Thymus (tissue), 11 donors: Measurements from ENCODE around the gene AMD1. TPM values are rescaled to one million over a fixed set of nuclear protein-coding genes. Genes with fewer than 3 reads are reported as not detected.
"Not testable (repeated sequence)": the region's sequence is repeated elsewhere in the genome, so short reads cannot be mapped to it uniquely, and the experiment has no call there.

Source experiments
- DNase-seq, 9 donors: peaks; one replicate each; pipeline ENCODE4 v3.0.0-alpha.2; 2013; ENCODE audit warnings: low spot score in 9 of 9, low read depth in 6 of 9, missing footprints in 1 of 9
- H3K27ac ChIP-seq, 2 donors: one replicate each; pipeline ENCODE4 v1.5.1; 2013; ENCODE audit warnings: control low read depth in 1 of 2, low read depth in 1 of 2, low read length in 1 of 2, mild to moderate bottlenecking in 1 of 2, moderate library complexity in 1 of 2
- H3K27me3 ChIP-seq, 2 donors: one replicate each; pipeline ENCODE4 v1.5.1; 2013; ENCODE audit warnings: low read length in 1 of 2; ENCODE audit not compliant: control insufficient read depth in 2 of 2, insufficient read depth in 1 of 2
- H3K36me3 ChIP-seq, 2 donors: one replicate each; pipeline ENCODE4 v1.5.1; 2013; ENCODE audit warnings: low read length in 1 of 2, mild to moderate bottlenecking in 1 of 2, moderate library complexity in 1 of 2; ENCODE audit not compliant: control insufficient read depth in 2 of 2, insufficient read depth in 2 of 2
- H3K4me1 ChIP-seq, 2 donors: one replicate each; pipeline ENCODE4 v1.5.1; 2013; ENCODE audit warnings: low read length in 2 of 2; ENCODE audit not compliant: control insufficient read depth in 2 of 2, insufficient read depth in 2 of 2
- H3K4me3 ChIP-seq, 2 donors: one replicate each; pipeline ENCODE4 v1.5.1; 2013; ENCODE audit warnings: low read length in 2 of 2, control low read depth in 1 of 2, mild to moderate bottlenecking in 1 of 2
- H3K9me3 ChIP-seq, 2 donors: one replicate each; pipeline ENCODE4 v1.5.1; 2013; ENCODE audit warnings: low read length in 1 of 2, mild to moderate bottlenecking in 1 of 2; ENCODE audit not compliant: control insufficient read depth in 2 of 2, insufficient read depth in 1 of 2
- WGBS: extraction: QIAGEN DNeasy Blood & Tissue Kit; methylation state at CpG from one replicate; pipeline ENCODE4 v1.1.7; 2013; 5-methylcytosine and 5-hydroxymethylcytosine counted together
- polyA plus RNA-seq: library from polyadenylated mRNA; stranded (reverse); fragments of 200-250 nt; gene quantifications from one replicate; pipeline ENCODE4 v1.2.3, GENCODE V29; 2013
- total RNA-seq: library from RNA; stranded (reverse); fragments of 120-200 nt; gene quantifications from one replicate; pipeline ENCODE4 v1.2.4, GENCODE V29; 2013
- donor health status: healthy.

Gene AMD1
- total and polyA plus RNA-seq, 2 donors = 51.9 to 61.4 TPM

DNA sequence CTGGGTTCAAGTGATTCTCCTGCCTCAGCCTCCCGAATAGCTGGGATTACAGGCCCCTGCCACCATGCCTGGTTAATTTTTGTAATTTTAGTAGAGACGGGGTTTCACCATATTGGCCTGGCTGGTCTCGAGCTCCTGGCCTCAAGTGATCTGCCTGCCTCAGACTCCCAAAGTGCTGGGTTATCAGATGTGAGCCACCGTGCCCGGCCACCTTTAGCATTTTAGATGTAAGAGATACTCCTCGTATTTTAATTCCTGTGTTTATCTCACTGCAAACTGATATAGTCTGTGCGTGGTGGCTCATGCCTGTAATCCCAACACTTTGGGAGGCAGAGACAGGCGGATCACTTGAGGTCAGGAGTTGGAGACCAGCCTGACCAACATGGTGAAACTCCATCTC is 27.0 kb downstream of the AMD1 start:
- not testable (repeated sequence) for DNase-seq, H3K4me3 ChIP-seq, H3K27ac ChIP-seq, H3K4me1 ChIP-seq, H3K27me3 ChIP-seq
- Histone ChIP-seq H3K9me3 (peaks cover 2 to 11% of the 10 kb centered on the region in 2 donors), H3K36me3 (peaks cover 10 to 14% of the 10 kb centered on the region in 2 donors)
- WGBS = 99% methylated on average over 8 of the region's 8 CpGs

DNA sequence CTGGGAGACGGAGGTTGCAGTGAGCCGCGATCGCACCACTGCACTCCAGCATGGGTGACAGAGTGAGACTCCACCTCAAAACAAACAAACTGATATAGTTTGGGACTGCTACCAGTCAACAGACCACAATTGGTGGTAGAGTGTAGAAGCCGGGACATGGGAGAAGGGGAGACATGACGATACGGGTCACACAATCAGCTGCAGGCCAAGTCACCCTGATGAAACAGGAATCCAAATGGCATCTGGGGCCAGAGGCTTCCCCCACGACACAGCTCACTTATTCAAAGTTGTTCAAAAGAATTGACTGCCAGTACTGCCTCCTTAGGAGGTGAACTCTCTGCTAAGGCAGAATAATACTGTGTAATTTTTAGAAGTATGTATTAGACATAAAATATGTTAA is 27.5 kb downstream of the AMD1 start:
- WGBS = 98% methylated on average over 8 of the region's 8 CpGs
- H3K4me1 ChIP-seq = no peaks in the 10 kb centered on the region
- no peak overlapping the region for H3K27ac ChIP-seq
- H3K9me3 ChIP-seq = peaks cover 2 to 11% of the 10 kb centered on the region in 2 donors
- peaks cover 6 to 9% of the 10 kb centered on the region in 2 donors for H3K36me3 ChIP-seq
- DNase-seq = no peak
- H3K27me3 ChIP-seq = no peaks in the 10 kb centered on the region
- no peak overlapping the region for H3K4me3 ChIP-seq

DNA sequence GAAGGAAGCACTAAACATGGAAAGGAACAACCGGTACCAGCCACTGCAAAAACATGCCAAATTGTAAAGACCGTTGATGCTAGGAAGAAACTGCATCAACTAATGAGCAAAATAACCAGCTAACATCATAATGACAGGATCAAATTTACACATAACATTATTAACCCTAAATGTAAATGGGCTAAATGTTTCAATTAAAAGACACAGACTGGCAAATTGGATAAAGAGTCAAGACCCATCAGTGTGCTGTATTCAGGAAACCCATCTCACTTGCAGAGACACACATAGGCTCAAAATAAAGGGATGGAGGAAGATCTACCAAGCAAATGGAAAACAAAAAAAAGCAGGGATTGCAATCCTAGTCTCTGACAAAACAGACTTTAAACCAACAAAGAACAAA is 31.7 kb downstream of the AMD1 start:
- WGBS = 100% methylated on average over 1 of the region's 2 CpGs
- not testable (repeated sequence) for H3K27ac ChIP-seq, H3K4me3 ChIP-seq, DNase-seq, H3K27me3 ChIP-seq, H3K4me1 ChIP-seq, H3K36me3 ChIP-seq
- peaks cover 2 to 16% of the 10 kb centered on the region in 2 donors for H3K9me3 ChIP-seq

DNA sequence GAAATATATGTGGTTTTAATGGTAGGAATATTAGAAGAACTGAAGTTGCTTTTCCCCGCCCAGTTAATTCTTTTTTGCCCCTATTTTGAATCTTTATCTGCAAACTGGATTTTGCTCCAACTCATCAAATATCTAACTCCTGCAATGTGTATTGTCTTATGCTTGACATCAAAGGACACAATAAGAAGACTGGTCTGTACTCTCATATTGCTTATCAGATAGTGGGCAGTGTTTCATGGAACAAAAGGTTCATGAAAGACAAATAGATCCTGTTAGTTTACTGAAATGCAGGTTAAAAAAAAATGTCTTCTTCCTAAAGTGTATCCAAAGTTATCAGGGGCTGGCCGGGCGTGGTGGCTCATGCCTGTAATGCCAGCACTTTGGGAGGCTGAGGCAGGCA is 56.2 kb downstream of the AMD1 start:
- no peak overlapping the region for H3K27ac ChIP-seq
- WGBS = 98% methylated on average over 3 of the region's 3 CpGs
- H3K27me3 ChIP-seq = no peaks in the 10 kb centered on the region
- no peaks in the 10 kb centered on the region for H3K9me3 ChIP-seq
- DNase-seq = no peak
- no peak overlapping the region for H3K4me3 ChIP-seq
- no peaks in the 10 kb centered on the region for H3K36me3 ChIP-seq
- no peaks in the 10 kb centered on the region for H3K4me1 ChIP-seq

DNA sequence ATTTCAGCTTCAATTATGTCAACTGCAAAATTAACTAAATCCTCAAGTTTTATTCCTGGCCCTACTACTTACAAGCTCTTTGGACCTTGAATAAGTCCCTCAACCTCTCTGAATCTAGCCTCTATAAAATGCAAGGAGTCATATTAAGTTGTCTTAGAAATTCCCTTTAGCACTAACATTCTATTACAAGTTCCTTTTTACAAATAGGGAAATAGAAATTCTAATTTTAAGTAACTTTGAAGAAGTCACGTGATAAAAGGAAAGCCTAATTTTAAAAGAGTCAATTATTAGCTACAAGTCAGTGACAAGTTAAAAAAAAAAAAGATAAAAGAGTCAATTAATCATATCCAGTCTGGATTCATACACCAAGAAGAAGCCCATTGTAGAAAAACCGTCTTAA is 59.3 kb downstream of the AMD1 start:
- Histone ChIP-seq H3K27me3 (no peaks in the 10 kb centered on the region), H3K27ac (no peak overlapping the region), H3K4me3 (no peak overlapping the region), H3K4me1 (no peaks in the 10 kb centered on the region), H3K9me3 (no peaks in the 10 kb centered on the region), H3K36me3 (no peaks in the 10 kb centered on the region)
- WGBS = 84% methylated on average over 2 of the region's 2 CpGs
- DNase-seq = no peak

DNA sequence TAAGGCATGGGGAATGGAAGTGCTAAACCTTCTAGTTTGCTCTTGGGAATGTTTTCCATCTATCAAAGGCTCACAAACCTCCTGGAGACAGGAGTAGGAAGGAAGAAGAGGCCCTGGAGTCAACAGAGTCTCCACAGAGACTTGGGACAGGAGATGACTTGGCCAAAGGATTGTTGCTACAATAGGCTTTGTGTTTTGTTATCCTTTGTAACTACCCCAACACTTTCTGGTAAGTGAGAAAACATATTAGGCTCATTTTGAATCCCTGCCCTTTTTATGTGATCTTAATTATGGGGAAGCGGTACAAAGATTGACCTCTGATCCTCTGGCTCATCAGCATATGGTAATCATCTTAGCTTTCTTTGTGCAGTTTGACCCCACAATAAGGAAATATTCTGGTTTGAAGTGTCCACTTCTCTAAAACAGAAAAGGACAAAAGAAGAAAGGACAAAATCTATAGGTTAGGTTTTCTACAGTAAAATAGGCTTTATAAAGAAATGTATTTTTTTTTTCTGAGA is 59.9 kb downstream of the AMD1 start:
- no peak overlapping the region for H3K27ac ChIP-seq
- H3K27me3 ChIP-seq = no peaks in the 10 kb centered on the region
- no peaks in the 10 kb centered on the region for H3K9me3 ChIP-seq
- 95% methylated on average over 1 of the region's 1 CpG for WGBS
- no peak overlapping the region for H3K4me3 ChIP-seq
- DNase-seq = no peak
- no peaks in the 10 kb centered on the region for H3K36me3 ChIP-seq
- H3K4me1 ChIP-seq = no peaks in the 10 kb centered on the region

DNA sequence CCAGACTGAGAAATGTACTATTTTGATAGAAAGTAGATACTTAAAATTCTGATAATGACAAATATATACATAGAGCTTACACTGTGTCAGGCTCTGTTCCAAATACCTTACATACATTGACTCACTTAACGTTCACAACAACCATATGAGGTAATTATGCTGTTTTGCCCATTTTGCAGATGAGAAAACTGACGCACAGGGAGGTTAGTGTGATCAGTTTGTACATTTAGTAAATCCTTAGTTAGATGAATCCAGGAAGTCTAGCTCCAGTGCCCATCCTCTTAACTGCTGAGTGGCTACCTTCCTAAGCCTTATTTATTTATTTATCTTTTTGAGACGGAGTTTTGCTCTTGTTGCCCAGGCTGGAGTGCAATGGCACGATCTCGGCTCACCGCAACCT is 60.6 kb downstream of the AMD1 start:
- Histone ChIP-seq H3K27me3 (no peaks in the 10 kb centered on the region), H3K4me3 (no peak overlapping the region), H3K27ac (no peak overlapping the region), H3K36me3 (no peaks in the 10 kb centered on the region), H3K9me3 (no peaks in the 10 kb centered on the region), H3K4me1 (no peaks in the 10 kb centered on the region)
- WGBS = 98% methylated on average over 6 of the region's 6 CpGs
- DNase-seq = no peak

DNA sequence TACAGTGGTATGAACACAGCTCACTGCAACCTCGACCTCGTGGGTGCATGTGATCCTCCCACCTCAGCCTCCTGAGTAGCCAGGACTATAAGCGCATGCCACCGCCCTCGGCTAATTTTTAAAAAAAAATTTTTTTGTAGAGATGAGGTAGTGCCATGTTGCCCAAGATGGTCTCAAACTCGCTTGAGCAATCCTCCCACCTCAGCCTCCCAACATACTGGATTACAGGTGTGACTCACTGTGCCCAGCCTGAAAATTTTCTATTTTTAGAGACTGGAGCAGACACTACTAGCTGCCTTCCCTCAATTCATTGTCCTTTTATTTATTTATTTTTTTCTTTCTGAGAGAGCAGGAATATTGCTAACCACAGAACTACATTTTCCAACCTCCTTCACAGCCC is 63.6 kb downstream of the AMD1 start:
- H3K36me3 ChIP-seq = no peaks in the 10 kb centered on the region
- no peak for DNase-seq
- H3K4me3 ChIP-seq = no peak overlapping the region
- H3K27me3 ChIP-seq = no peaks in the 10 kb centered on the region
- H3K27ac ChIP-seq = no peak overlapping the region
- 99% methylated on average over 6 of the region's 6 CpGs for WGBS
- H3K4me1 ChIP-seq = no peaks in the 10 kb centered on the region
- H3K9me3 ChIP-seq = no peaks in the 10 kb centered on the region

DNA sequence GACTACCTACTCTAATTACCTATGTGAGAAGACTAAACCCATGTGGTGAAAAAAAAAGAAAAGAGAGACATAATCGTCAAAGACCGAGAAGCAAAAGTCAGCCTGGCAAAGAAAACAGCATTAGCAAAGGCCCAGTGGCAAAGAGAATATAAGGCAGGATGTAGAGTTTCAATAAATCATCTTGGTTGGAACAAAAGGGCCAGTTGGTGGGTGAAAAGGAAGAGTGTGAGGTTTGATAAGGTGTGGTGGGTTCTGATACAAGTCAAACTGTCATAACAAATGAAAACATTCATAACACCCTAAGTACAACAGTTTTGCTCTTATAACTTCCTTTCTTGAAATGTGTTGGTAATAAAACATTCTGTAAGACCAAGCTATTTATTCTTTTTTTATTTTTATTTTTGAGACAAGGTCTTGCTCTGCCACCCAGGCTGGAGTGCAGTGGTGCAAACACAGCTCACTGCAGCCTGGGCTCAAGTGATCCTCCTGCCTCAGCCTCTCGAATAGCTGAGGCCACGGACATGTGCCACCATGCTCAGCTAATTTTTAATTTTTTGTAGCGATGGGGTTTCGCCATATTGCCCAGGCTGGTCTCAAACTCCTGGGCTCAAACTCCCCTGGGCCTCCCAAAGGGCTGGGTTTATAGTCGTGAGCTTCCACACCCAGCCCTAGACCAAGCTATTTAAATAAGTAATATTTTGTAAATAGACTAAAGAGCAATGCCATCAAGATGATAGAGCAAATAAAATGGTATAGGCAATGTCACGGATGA is 65.0 kb downstream of the AMD1 start:
- Histone ChIP-seq H3K9me3 (no peaks in the 10 kb centered on the region), H3K4me3 (no peak overlapping the region), H3K27me3 (no peaks in the 10 kb centered on the region), H3K4me1 (no peaks in the 10 kb centered on the region), H3K36me3 (no peaks in the 10 kb centered on the region), H3K27ac (no peak overlapping the region)
- DNase-seq = no peak
- 75% methylated on average over 8 of the region's 8 CpGs for WGBS
